Measurements from ENCODE around the gene RAMP1.

DNA sequence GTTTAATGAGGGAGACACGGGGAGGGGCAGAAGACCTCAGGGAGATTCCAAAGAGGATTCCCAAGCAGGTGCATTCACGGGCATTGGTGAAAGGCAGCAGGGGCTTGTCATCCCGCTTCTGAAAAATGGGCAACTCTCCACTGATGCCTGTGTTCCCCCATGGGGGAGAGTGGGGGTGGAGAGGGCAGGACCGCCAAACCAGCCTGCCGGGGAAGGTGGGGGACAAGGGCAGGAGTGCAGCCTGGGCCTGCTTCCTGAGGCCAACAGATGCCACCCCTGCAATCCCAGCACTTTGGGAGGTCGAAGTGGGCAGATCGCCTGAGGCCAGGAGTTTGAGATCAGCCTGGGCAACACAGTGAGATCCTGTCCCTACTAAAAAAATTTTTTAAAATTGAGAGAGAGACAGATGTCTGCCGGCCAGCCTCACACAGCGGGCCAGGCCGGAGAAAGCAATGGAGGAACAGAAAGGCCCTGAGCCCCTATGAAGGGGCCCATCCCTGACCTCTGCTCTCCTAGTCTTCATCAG, 62.6 kb downstream of the RAMP1 start:
- TF ChIP-seq YY1 (IDR thresholded peaks at IDR 0.05; ENCODE audit: insufficient read depth, insufficient read length), result no peak
- no peak for TF ChIP-seq ZNF274 (IDR thresholded peaks at IDR 0.05; ENCODE audit: low read depth, low read length)
- no peak for TF ChIP-seq SUZ12 (IDR thresholded peaks at IDR 0.05; ENCODE audit: extremely low read depth, insufficient read depth, insufficient read length)
